Peyer's patch (tissue), 4 donors: ENCODE measurements around the gene TTYH3. TPM values are rescaled to one million over a fixed set of nuclear protein-coding genes. Genes with fewer than 3 reads are reported as not detected.
A peak's percentile ranks its signal among the peaks of the same experiment; 100 is the strongest.
"Not testable (repeated sequence)": the region's sequence is repeated elsewhere in the genome, so short reads cannot be mapped to it uniquely, and the experiment has no call there.

Experiments used
- DNase-seq, 3 donors: peaks; one replicate each; pipeline ENCODE4 v3.0.0-alpha.2; 2017 to 2019
- H3K27ac ChIP-seq, 4 donors: fragments of 200-600 bp; sonication (generic); one replicate each; pipeline ENCODE4 v1.5.1; 2016 to 2019
- H3K27me3 ChIP-seq, 2 donors: fragments of 200-600 bp; sonication (generic); one replicate each; pipeline ENCODE4 v1.5.1; 2019
- H3K36me3 ChIP-seq, 3 donors: fragments of 200-600 bp; sonication (generic); one replicate each; pipeline ENCODE4 v1.5.1; 2016 to 2019
- H3K4me1 ChIP-seq, 4 donors: fragments of 200-600 bp; sonication (generic); one replicate each; pipeline ENCODE4 v1.5.1; 2016 to 2019
- H3K4me3 ChIP-seq, 4 donors: fragments of 200-600 bp; sonication (generic); 1 replicate in 3 of 4; 2 replicates in 1 of 4; pipeline ENCODE4 v1.5.1; 2016 to 2019; ENCODE audit warnings: mild to moderate bottlenecking in 1 of 4
- H3K9me3 ChIP-seq, 4 donors: fragments of 200-600 bp; sonication (generic); one replicate each; pipeline ENCODE4 v1.5.1; 2016 to 2019; ENCODE audit warnings: mild to moderate bottlenecking in 1 of 4
- CTCF ChIP-seq, 6 experiments: fragments of 450-650 bp in 4 of 6; fragments of 200-600 bp in 2 of 6; sonication (generic) in 1 of 6; IDR thresholded peaks; one replicate each; pipeline ENCODE4 v1.5.1; 2017 to 2019; ENCODE audit warnings: antibody characterized with exemption in 6 of 6, mild to moderate bottlenecking in 3 of 6, moderate library complexity in 1 of 6
- POLR2A ChIP-seq, 2 donors: fragments of 450-650 bp; IDR thresholded peaks; one replicate each; pipeline ENCODE4 v1.5.1; 2017; ENCODE audit warnings: antibody characterized with exemption in 2 of 2, mild to moderate bottlenecking in 2 of 2, moderate library complexity in 2 of 2
- total RNA-seq, 4 donors: library from RNA; depleted of rRNA; stranded (reverse); fragments of >200 nt; gene quantifications; one replicate each; pipeline ENCODE4 v1.1.0, GENCODE V29; 2016

TTYH3 gene
- total RNA-seq, 4 donors from 2014 or later = 61.8 to 99.9 (median 83.4) TPM

- Histone ChIP-seq H3K9me3 (no peaks in the 10 kb centered on the region), H3K4me1 (peaks cover 0 to 6% (median 4%) of the 10 kb centered on the region in 4 donors), H3K27me3 (no peaks in the 10 kb centered on the region), H3K36me3 (peaks cover 0 to 11% (median 0%) of the 10 kb centered on the region in 3 donors), H3K4me3 (no peak overlapping the region), H3K27ac (peak overlapping the region in 2 of 4 donors; percentile 25 to 53)
- TF ChIP-seq CTCF (IDR thresholded peaks at IDR 0.05) (peak; percentile 9 to 44 (median 38)), POLR2A (IDR thresholded peaks at IDR 0.05) (no peak)
- peak; percentile 52 to 75 (median 67) for DNase-seq
These were observed 22.8 kb upstream of the TTYH3 start for GRCh38 chr7:2608921-2609411.

GRCh38 chr7:2609646-2610045 is 22.1 kb upstream of the TTYH3 start:
- not testable (repeated sequence) for H3K4me1 ChIP-seq, H3K9me3 ChIP-seq, DNase-seq, H3K4me3 ChIP-seq, H3K27ac ChIP-seq, H3K27me3 ChIP-seq
- peaks cover 0 to 11% (median 0%) of the 10 kb centered on the region in 3 donors for H3K36me3 ChIP-seq

GRCh38 chr7:2610466-2610865 is 21.3 kb upstream of the TTYH3 start:
- no peak overlapping the region for H3K27ac ChIP-seq
- no peaks in the 10 kb centered on the region for H3K27me3 ChIP-seq
- no peak for TF ChIP-seq CTCF (IDR thresholded peaks at IDR 0.05)
- TF ChIP-seq POLR2A (IDR thresholded peaks at IDR 0.05) = no peak
- H3K4me1 ChIP-seq = peaks cover 0 to 7% (median 4%) of the 10 kb centered on the region in 4 donors
- peaks cover 0 to 11% (median 0%) of the 10 kb centered on the region in 3 donors for H3K36me3 ChIP-seq
- DNase-seq = no peak
- H3K9me3 ChIP-seq = no peaks in the 10 kb centered on the region
- H3K4me3 ChIP-seq = no peak overlapping the region

- H3K9me3 ChIP-seq = no peaks in the 10 kb centered on the region
- no peak overlapping the region for H3K4me3 ChIP-seq
- H3K4me1 ChIP-seq = peaks cover 0 to 7% (median 4%) of the 10 kb centered on the region in 4 donors
- no peak for DNase-seq
- H3K27me3 ChIP-seq = no peaks in the 10 kb centered on the region
- no peak overlapping the region for H3K27ac ChIP-seq
- peaks cover 0 to 6% (median 0%) of the 10 kb centered on the region in 3 donors for H3K36me3 ChIP-seq
- TF ChIP-seq POLR2A (IDR thresholded peaks at IDR 0.05) = no peak
- no peak for TF ChIP-seq CTCF (IDR thresholded peaks at IDR 0.05)
These were observed 20.9 kb upstream of the TTYH3 start for GRCh38 chr7:2610898-2611297.

GRCh38 chr7:2611401-2611800 is 20.4 kb upstream of the TTYH3 start:
- Histone ChIP-seq H3K9me3 (no peaks in the 10 kb centered on the region), H3K4me1 (peaks cover 0 to 7% (median 4%) of the 10 kb centered on the region in 4 donors), H3K36me3 (peaks cover 0 to 3% (median 0%) of the 10 kb centered on the region in 3 donors), H3K27me3 (no peaks in the 10 kb centered on the region), H3K4me3 (no peak overlapping the region), H3K27ac (no peak overlapping the region)
- DNase-seq = no peak
- TF ChIP-seq CTCF (IDR thresholded peaks at IDR 0.05) (no peak), POLR2A (IDR thresholded peaks at IDR 0.05) (no peak)

- no peaks in the 10 kb centered on the region for H3K27me3 ChIP-seq
- DNase-seq = no peak
- no peaks in the 10 kb centered on the region for H3K9me3 ChIP-seq
- H3K36me3 ChIP-seq = no peaks in the 10 kb centered on the region
- H3K4me3 ChIP-seq = no peak overlapping the region
- TF ChIP-seq POLR2A (IDR thresholded peaks at IDR 0.05) (no peak), CTCF (IDR thresholded peaks at IDR 0.05) (no peak)
- no peak overlapping the region for H3K27ac ChIP-seq
- H3K4me1 ChIP-seq = peaks cover 0 to 12% (median 4%) of the 10 kb centered on the region in 4 donors
These were observed 19.9 kb upstream of the TTYH3 start for GRCh38 chr7:2611922-2612321.
